ENCODE data around the gene CTNNBL1.

DNA sequence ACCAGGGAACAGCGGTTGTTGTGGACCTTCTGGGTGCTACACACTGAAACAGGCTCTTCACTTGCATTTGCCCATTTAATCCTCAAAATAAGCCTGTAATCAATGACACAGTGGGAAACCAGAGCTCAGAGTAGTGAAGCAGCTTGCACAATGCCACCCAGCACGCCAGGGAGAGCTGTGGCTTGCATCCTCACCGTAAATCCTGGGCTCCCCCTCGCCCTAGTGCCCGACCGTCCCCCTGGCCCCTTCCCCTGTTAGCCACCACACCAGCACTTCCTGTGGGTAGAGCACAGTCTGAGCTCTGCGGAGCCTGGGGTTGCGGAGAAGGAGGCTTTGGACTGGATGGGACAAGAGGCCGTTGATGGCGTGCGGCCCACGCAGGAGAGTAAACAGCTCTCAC lies 223.6 kb downstream of the CTNNBL1 start:
- no peak for TF ChIP-seq CTCF (IDR thresholded peaks at IDR 0.05)
- TF ChIP-seq POLR2AphosphoS5 (IDR thresholded peaks at IDR 0.05) = no peak
- no peak for TF ChIP-seq POLR2A (IDR thresholded peaks at IDR 0.05; ENCODE audit: low read depth)
- TF ChIP-seq EP300 (IDR thresholded peaks at IDR 0.05) = no peak

Measured in esophagus muscularis mucosa (tissue), 4 donors.